CD4-positive, alpha-beta memory T cell (primary cell): ENCODE data around the gene SLC25A44. TPM values are rescaled to one million over a fixed set of nuclear protein-coding genes. Genes with fewer than 3 reads are reported as not detected.
A peak's percentile ranks its signal among the peaks of the same experiment; 100 is the strongest.

Source experiments
- CTCF ChIA-PET: fragments of 350-600 bp; sonication (Branson Sonifier 250); formaldehyde crosslinking; loops from one replicate; lab custom pipeline; 2021; ENCODE audit warnings: inconsistent platforms; ENCODE audit not compliant: partially characterized antibody; lab: Charles Lee
- POLR2A ChIA-PET: fragments of 350-600 bp; sonication (Branson Sonifier 250); formaldehyde crosslinking; loops from one replicate; lab custom pipeline; 2021; ENCODE audit not compliant: partially characterized antibody; lab: Charles Lee
- DNase-seq, 5 donors: peaks; one replicate each; pipeline versions ENCODE4 v3.0.0 to v3.0.0-alpha.2; 2020 to 2022; ENCODE audit warnings: mixed read lengths in 1 of 5
- H3K27ac ChIP-seq: one replicate; pipeline ENCODE4 v1.7.0; 2013; ENCODE audit warnings: low read depth, low read length
- H3K27me3 ChIP-seq: 2 replicates; pipeline ENCODE4 v1.7.0; 2013; ENCODE audit warnings: mild to moderate bottlenecking, low read length, moderate library complexity; ENCODE audit not compliant: insufficient read depth
- H3K36me3 ChIP-seq: 2 replicates; pipeline ENCODE4 v1.7.0; 2013; ENCODE audit warnings: mild to moderate bottlenecking, low read length, moderate library complexity; ENCODE audit not compliant: insufficient read depth
- H3K4me1 ChIP-seq: 2 replicates; pipeline ENCODE4 v1.7.0; 2013; ENCODE audit warnings: mild to moderate bottlenecking, low read length, moderate library complexity; ENCODE audit not compliant: insufficient read depth
- H3K4me3 ChIP-seq, 2 donors: one replicate each; pipeline ENCODE4 v1.7.0; 2013; ENCODE audit warnings: low read length in 2 of 2, mild to moderate bottlenecking in 1 of 2
- H3K9me3 ChIP-seq, 2 donors: one replicate each; pipeline ENCODE4 v1.7.0; 2013; ENCODE audit warnings: low read length in 2 of 2, control low read depth in 1 of 2; ENCODE audit not compliant: control insufficient read depth in 1 of 2
- H3K27ac Mint-ChIP-seq, 7 donors: one replicate each; pipeline ENCODE4 v1.8.0; 2020 to 2021; ENCODE audit warnings: mixed read lengths in 7 of 7, mild to moderate bottlenecking in 6 of 7, inconsistent platforms in 3 of 7, moderate library complexity in 3 of 7
- H3K27me3 Mint-ChIP-seq, 2 donors: one replicate each; pipeline ENCODE4 v1.8.0; 2020 to 2021; ENCODE audit warnings: mixed read lengths in 2 of 2
- H3K36me3 Mint-ChIP-seq, 2 donors: one replicate each; pipeline ENCODE4 v1.8.0; 2020 to 2021; ENCODE audit warnings: mixed read lengths in 2 of 2, inconsistent platforms in 1 of 2, mild to moderate bottlenecking in 1 of 2
- H3K4me1 Mint-ChIP-seq, 4 donors: one replicate each; pipeline ENCODE4 v1.8.0; 2020 to 2021; ENCODE audit warnings: mixed read lengths in 4 of 4, mild to moderate bottlenecking in 1 of 4
- H3K4me3 Mint-ChIP-seq, 8 donors: one replicate each; pipeline ENCODE4 v1.8.0; 2020 to 2021; ENCODE audit warnings: mixed read lengths in 8 of 8, mild to moderate bottlenecking in 7 of 8, moderate library complexity in 6 of 8, inconsistent platforms in 3 of 8
- H3K9me3 Mint-ChIP-seq, 8 donors: one replicate each; pipeline ENCODE4 v1.8.0; 2020 to 2021; ENCODE audit warnings: mixed read lengths in 8 of 8, mild to moderate bottlenecking in 5 of 8, inconsistent platforms in 3 of 8, moderate library complexity in 1 of 8
- intact Hi-C: fragments of 100-400 bp; cut with micrococcal nuclease; formaldehyde crosslinking; loops from one replicate; pipeline ENCODE4 v1.15.1; 2023
- polyA plus RNA-seq, 2 donors: library from polyadenylated mRNA; unstranded; fragments of 300-500 nt; fragmentation: Illumina TruSeq; gene quantifications; one replicate each; pipeline ENCODE4 v1.2.3, GENCODE V29; 2021
- total RNA-seq, 2 experiments: library from RNA; stranded (reverse); gene quantifications; one replicate each; pipeline ENCODE4 v1.2.3, GENCODE V29; 2021

SLC25A44 gene
- total and polyA plus RNA-seq, 4 experiments from 2014 or later, result 9.8 to 23.3 (median 18.3) TPM

DNA sequence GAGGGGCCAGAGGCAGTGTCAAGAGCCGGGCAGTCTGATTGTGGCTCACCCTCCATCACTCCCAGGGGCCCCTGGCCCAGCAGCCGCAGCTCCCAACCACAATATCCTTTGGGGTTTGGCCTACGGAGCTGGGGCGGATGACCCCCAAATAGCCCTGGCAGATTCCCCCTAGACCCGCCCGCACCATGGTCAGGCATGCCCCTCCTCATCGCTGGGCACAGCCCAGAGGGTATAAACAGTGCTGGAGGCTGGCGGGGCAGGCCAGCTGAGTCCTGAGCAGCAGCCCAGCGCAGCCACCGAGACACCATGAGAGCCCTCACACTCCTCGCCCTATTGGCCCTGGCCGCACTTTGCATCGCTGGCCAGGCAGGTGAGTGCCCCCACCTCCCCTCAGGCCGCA lies 48.0 kb downstream of the SLC25A44 start, which contains the start of gene BGLAP:
Gene BGLAP, plus strand, starts transcription at position 259 of the 400 bp plus-strand sequence. Its CDS starts 48 bp downstream, at position 307.
- POLR2A ChIA-PET, result interaction anchor here (1.1 kb wide), 1 partner anchor 10 kb away, joined by 3 read pairs; no protein-coding TSS in a partner anchor
- peaks cover 12 to 19% (median 13%) of the 10 kb centered on the region in 4 donors for H3K4me1 Mint-ChIP-seq
- H3K9me3 Mint-ChIP-seq, result no peaks in the 10 kb centered on the region
- peaks cover 13 to 40% of the 10 kb centered on the region in 2 donors for H3K36me3 Mint-ChIP-seq
- H3K27me3 ChIP-seq, result no peaks in the 10 kb centered on the region
- H3K27ac Mint-ChIP-seq, result peak within 1 kb of the TSS in 4 of 7 donors; percentile 27 to 78 (median 47)
- CTCF ChIA-PET, result no interaction called here
- H3K4me1 ChIP-seq, result peaks cover 17% of the 10 kb centered on the region
- intact Hi-C loops, result no loop called here
- no peaks in the 10 kb centered on the region for H3K27me3 Mint-ChIP-seq
- H3K9me3 ChIP-seq, result no peaks in the 10 kb centered on the region
- no peak within 1 kb of the TSS for H3K27ac ChIP-seq
- no peak within 1 kb of the TSS for H3K4me3 Mint-ChIP-seq
- peaks cover 26% of the 10 kb centered on the region for H3K36me3 ChIP-seq
- DNase-seq, result no peak
- H3K4me3 ChIP-seq, result no peak within 1 kb of the TSS

DNA sequence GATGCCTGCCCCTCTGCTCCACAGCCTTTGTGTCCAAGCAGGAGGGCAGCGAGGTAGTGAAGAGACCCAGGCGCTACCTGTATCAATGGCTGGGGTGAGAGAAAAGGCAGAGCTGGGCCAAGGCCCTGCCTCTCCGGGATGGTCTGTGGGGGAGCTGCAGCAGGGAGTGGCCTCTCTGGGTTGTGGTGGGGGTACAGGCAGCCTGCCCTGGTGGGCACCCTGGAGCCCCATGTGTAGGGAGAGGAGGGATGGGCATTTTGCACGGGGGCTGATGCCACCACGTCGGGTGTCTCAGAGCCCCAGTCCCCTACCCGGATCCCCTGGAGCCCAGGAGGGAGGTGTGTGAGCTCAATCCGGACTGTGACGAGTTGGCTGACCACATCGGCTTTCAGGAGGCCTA lies 48.8 kb downstream of the SLC25A44 start:
- ChIA-PET CTCF (no interaction called here), POLR2A (interaction anchor here (1.1 kb wide), 1 partner anchor 10 kb away, joined by 3 read pairs; no protein-coding TSS in a partner anchor)
- Mint-ChIP-seq H3K27ac (peak overlapping the region in 3 of 7 donors; percentile 27 to 78 (median 42)), H3K27me3 (no peaks in the 10 kb centered on the region), H3K36me3 (peaks cover 10 to 34% of the 10 kb centered on the region in 2 donors), H3K4me1 (peaks cover 10 to 22% (median 13%) of the 10 kb centered on the region in 4 donors), H3K4me3 (no peak overlapping the region), H3K9me3 (no peaks in the 10 kb centered on the region)
- intact Hi-C loops, result no loop called here
- Histone ChIP-seq H3K27ac (no peak overlapping the region), H3K36me3 (peaks cover 23% of the 10 kb centered on the region), H3K9me3 (no peaks in the 10 kb centered on the region), H3K4me3 (no peak overlapping the region), H3K27me3 (no peaks in the 10 kb centered on the region), H3K4me1 (peaks cover 17% of the 10 kb centered on the region)
- DNase-seq, result no peak

DNA sequence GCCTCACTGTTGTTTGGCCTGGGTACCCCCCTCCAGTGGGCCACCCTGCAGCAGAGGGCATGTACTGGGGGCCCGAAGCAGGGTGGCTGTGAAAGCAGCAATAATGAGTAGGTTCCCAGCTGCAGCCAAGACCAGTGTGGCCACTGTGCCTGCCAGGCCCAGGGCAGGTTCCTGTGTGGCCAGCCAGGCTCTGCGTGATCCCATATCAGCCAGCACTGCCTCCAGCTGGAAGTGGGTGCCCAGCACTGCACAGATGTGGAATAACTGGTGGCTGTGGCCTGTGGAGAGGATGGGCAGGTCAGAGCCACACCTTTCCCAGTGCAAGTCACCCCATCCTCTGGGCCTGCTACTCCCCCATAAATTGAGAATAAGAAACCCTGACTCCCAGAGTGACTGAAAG lies 50.2 kb downstream of the SLC25A44 start:
- H3K4me1 ChIP-seq, result peaks cover 17% of the 10 kb centered on the region
- ChIA-PET CTCF (no interaction called here), POLR2A (interaction anchor here (0.8 kb wide), 1 partner anchor 17 kb away, joined by 3 read pairs; no protein-coding TSS in a partner anchor)
- H3K36me3 ChIP-seq, result peaks cover 10% of the 10 kb centered on the region
- no peak overlapping the region for H3K4me3 ChIP-seq
- H3K27ac ChIP-seq, result no peak overlapping the region
- Mint-ChIP-seq H3K27me3 (no peaks in the 10 kb centered on the region), H3K27ac (no peak overlapping the region), H3K36me3 (peaks cover 5 to 20% of the 10 kb centered on the region in 2 donors), H3K4me3 (peak overlapping the region in 4 of 8 donors; percentile 10 to 92 (median 35)), H3K4me1 (peaks cover 10 to 22% (median 13%) of the 10 kb centered on the region in 4 donors), H3K9me3 (no peaks in the 10 kb centered on the region)
- no peak for DNase-seq
- intact Hi-C loops, result no loop called here
- no peaks in the 10 kb centered on the region for H3K27me3 ChIP-seq
- H3K9me3 ChIP-seq, result no peaks in the 10 kb centered on the region

DNA sequence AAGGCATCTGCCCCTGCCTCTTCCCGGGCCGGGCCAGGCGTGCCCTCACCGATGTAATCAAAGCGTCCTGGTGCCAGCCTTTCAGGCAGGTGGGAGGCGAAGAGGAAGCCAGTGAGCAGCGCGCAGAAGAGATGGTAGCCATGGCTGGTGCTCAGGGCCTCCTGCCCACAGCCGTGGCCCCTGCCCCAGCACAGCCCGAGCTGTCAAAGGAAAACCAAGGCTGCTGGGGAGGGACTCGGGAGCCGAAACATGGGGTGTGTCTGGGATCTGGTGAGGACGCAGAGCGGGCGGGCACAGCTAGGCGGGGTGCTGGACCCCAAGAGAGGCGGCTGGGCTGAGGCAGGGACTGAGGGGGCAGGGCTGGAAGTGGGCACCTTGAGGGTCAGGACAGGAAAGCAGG lies 50.8 kb downstream of the SLC25A44 start:
- Mint-ChIP-seq H3K4me1 (peaks cover 10 to 22% (median 13%) of the 10 kb centered on the region in 4 donors), H3K4me3 (peak overlapping the region; percentile 65 to 92 (median 82)), H3K27me3 (no peaks in the 10 kb centered on the region), H3K9me3 (no peaks in the 10 kb centered on the region), H3K27ac (peak overlapping the region in 2 of 7 donors; percentile 20 to 70), H3K36me3 (peaks cover 4 to 20% of the 10 kb centered on the region in 2 donors)
- Histone ChIP-seq H3K36me3 (peaks cover 4% of the 10 kb centered on the region), H3K9me3 (no peaks in the 10 kb centered on the region), H3K4me1 (peaks cover 17% of the 10 kb centered on the region), H3K4me3 (no peak overlapping the region), H3K27me3 (no peaks in the 10 kb centered on the region), H3K27ac (no peak overlapping the region)
- DNase-seq, result no peak
- ChIA-PET POLR2A (interaction anchor here (1.5 kb wide), 1 partner anchor 51 kb away, joined by 3 read pairs; the partner anchor contains the start of gene GLMP), CTCF (no interaction called here)
- intact Hi-C loops, result no loop called here

DNA sequence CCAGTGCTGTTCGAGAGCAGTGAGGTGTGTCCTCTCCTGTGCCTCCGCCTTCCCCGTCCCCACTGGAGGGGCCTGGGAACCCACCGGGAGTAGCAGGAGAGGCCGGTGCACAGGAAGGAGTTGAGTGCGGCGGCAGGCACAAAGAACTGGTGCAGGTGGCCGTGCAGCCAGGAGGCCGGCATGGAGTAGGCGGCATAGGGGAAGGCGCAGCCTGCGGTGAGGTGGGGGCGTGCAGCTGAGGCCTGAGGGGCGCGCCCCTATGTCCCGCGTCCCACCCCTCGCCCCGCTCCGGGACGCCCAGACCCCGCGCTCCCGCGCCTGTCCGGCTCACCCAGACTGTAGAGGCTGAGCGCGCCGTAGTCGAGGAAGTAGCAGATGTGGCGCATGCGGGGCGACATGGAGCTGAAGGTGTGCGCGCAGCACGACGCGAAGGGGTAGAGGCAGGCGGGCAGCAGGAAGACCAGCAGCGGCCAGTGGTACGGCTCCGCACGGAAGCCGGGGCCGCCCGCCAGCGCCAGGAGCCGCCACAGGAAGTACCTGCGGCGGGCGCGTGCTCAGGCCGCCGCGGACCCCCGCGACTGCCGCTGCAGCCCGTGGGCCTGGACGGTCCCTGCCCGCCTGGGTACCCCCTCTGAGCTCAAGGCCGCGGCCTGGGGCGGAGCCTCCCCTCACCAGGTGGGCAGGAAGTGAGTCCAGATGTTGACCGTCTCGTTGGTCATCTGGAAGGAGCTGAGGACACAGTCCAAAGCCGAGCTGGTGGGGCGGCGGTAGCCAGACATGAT lies 51.7 kb downstream of the SLC25A44 start:
- no peaks in the 10 kb centered on the region for H3K27me3 ChIP-seq
- peak overlapping the region; percentile 81 to 92 (median 84) for H3K4me3 Mint-ChIP-seq
- peak overlapping the region in 1 of 2 donors; percentile 58 for H3K4me3 ChIP-seq
- H3K36me3 ChIP-seq, result peaks cover 5% of the 10 kb centered on the region
- intact Hi-C loops, result no loop called here
- CTCF ChIA-PET, result interaction anchor here (0.8 to 1.2 kb wide), 3 partner anchors 12 to 116 kb away, joined by 3 read pairs; no protein-coding TSS in a partner anchor
- H3K9me3 Mint-ChIP-seq, result no peaks in the 10 kb centered on the region
- peaks cover 10 to 22% (median 16%) of the 10 kb centered on the region in 4 donors for H3K4me1 Mint-ChIP-seq
- H3K27ac Mint-ChIP-seq, result peak overlapping the region in 6 of 7 donors; percentile 20 to 87 (median 80)
- H3K36me3 Mint-ChIP-seq, result peaks cover 0 to 20% of the 10 kb centered on the region in 2 donors
- H3K9me3 ChIP-seq, result no peaks in the 10 kb centered on the region
- peaks cover 17% of the 10 kb centered on the region for H3K4me1 ChIP-seq
- POLR2A ChIA-PET, result interaction anchor here (0.6 to 1.8 kb wide), 9 partner anchors 20 to 565 kb away, joined by 3 to 17 read pairs (median 3); partner anchors contain the start of genes GLMP, MEF2D, PMF1 and SLC25A44
- no peak overlapping the region for H3K27ac ChIP-seq
- H3K27me3 Mint-ChIP-seq, result no peaks in the 10 kb centered on the region
- DNase-seq, result peak in 4 of 5 donors; percentile 35 to 43 (median 35)

DNA sequence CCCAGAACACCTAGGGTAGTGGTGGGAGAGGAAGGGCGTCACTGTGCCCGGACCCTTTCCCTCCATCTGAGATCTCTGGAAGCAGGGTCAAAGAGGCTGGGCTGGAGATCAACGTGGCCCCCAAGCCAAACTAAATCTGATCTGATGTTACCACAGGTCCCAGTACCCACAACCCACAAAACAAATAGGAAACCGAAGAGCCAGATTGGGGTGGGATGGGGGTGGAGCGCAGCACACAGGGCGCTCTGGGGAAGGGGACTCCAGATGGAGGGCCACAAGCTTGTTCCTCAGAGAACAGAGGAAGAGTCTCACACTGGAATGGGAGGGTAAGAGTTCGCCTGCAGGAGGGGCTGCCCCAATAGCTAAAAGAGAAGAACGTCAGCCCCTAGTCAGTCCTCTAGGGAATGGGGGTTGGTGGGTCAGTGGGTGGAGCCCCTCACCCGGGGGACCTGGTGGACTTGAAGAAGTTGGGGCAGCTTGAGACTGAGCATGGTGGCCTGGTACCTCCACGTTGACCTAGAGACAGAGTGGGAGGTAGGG lies 52.4 kb downstream of the SLC25A44 start:
- Histone ChIP-seq H3K27ac (no peak overlapping the region), H3K4me1 (peaks cover 21% of the 10 kb centered on the region), H3K4me3 (peak overlapping the region in 1 of 2 donors; percentile 58), H3K27me3 (no peaks in the 10 kb centered on the region), H3K36me3 (peaks cover 11% of the 10 kb centered on the region), H3K9me3 (no peaks in the 10 kb centered on the region)
- Mint-ChIP-seq H3K9me3 (no peaks in the 10 kb centered on the region), H3K36me3 (peaks cover 0 to 18% of the 10 kb centered on the region in 2 donors), H3K4me1 (peaks cover 10 to 24% (median 18%) of the 10 kb centered on the region in 4 donors), H3K27me3 (no peaks in the 10 kb centered on the region), H3K4me3 (peak overlapping the region; percentile 45 to 71 (median 60)), H3K27ac (peak overlapping the region in 6 of 7 donors; percentile 41 to 77 (median 64))
- ChIA-PET POLR2A (interaction anchor here (0.6 to 1.8 kb wide), 8 partner anchors 33 to 566 kb away, joined by 3 to 17 read pairs (median 3); partner anchors contain the start of genes GLMP, MEF2D, PMF1 and SLC25A44), CTCF (interaction anchor here (0.8 to 1.2 kb wide), 3 partner anchors 11 to 116 kb away, joined by 3 read pairs; no protein-coding TSS in a partner anchor)
- intact Hi-C loops, result no loop called here
- no peak for DNase-seq
